Measurements from ENCODE around the gene KLHDC9. TPM values are rescaled to one million over a fixed set of nuclear protein-coding genes. Genes with fewer than 3 reads are reported as not detected.

Gene KLHDC9
- total and polyA plus RNA-seq, 2 of the 13 experiments (the other 11 are each of a cell fraction or from before 2014, with no cell fraction given), result 2.9 TPM

DNA sequence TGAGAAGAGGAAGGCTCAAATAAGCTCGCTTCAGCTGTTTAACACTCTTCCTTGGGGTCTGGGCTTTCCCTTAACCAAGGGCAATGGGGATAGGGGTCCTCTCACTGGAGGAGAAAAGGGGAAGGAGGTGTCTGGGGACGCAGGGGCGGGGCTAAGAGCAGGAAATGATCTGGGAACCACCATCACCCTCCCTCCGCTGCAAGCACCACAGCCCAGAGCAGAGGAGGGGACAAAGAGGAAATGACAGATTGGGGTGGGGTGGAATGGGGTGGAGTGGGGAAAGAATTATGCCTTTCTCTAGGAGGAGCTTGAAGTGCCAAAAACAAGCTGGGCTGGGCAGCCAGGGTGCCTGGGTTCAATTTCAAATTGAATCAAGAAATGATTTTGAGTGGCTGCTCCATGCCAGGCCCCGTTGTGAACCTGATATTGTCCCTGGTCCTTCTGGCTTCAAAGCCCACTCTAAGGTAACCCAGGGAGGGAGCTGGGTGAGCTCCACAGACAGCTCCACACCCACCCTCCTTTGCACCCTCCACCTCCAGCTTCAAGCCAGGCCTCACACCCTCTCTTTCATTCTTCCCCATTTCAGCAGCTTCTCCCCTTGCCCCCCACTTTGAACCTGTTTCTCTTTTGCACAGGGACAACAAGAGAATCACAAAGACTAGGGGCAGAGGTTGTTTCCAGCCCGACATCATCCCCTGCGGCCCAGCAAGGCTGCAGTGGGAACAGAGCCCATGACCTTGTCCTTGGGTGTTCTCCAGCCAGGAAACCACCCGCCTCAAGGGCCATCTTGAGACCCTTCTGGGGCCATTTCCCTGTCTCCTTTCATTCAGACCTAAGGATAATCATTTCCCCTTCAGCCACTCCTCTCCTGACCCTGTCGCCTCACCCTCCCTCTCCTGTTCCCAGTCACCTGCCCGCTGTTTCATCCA lies 29.6 kb upstream of the KLHDC9 start (continued):
- TF ChIP-seq SRY (CRISPR knock-in tag; IDR thresholded peaks at IDR 0.05) (no peak), SMAD1 (CRISPR knock-in tag; IDR thresholded peaks at IDR 0.05; ENCODE audit: borderline replicate concordance, low read depth) (no peak), HOMEZ (CRISPR knock-in tag; IDR thresholded peaks at IDR 0.05; ENCODE audit: low read depth) (no peak), ZNF556 (CRISPR knock-in tag; IDR thresholded peaks at IDR 0.05; ENCODE audit: borderline replicate concordance) (no peak), ZNF530 (CRISPR knock-in tag; IDR thresholded peaks at IDR 0.05; ENCODE audit: low read depth) (no peak), ZC3H13 (CRISPR knock-in tag; IDR thresholded peaks at IDR 0.05) (no peak)
- TF ChIP-seq, protein P1, sequence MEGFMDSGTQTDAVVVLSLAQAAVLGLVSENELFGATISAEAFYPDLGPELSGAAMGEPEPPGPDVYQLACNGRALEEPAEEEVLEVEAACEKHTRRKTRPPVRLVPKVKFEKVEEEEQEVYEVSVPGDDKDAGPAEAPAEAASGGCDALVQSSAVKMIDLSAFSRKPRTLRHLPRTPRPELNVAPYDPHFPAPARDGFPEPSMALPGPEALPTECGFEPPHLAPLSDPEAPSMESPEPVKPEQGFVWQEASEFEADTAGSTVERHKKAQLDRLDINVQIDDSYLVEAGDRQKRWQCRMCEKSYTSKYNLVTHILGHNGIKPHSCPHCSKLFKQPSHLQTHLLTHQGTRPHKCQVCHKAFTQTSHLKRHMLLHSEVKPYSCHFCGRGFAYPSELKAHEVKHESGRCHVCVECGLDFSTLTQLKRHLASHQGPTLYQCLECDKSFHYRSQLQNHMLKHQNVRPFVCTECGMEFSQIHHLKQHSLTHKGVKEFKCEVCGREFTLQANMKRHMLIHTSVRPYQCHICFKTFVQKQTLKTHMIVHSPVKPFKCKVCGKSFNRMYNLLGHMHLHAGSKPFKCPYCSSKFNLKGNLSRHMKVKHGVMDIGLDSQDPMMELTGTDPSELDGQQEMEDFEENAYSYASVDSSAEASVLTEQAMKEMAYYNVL (CRISPR knock-in tag; IDR thresholded peaks at IDR 0.05; ENCODE audit: borderline replicate concordance), result no peak

- CTCF ChIA-PET (ENCODE audit: low intra/inter-chr PET ratio, low total read pairs), result no interaction called here
- H4K20me1 ChIP-seq (ENCODE audit: insufficient read depth, low read length), result no peaks in the 10 kb centered on the region
- no peak overlapping the region for H3K9ac ChIP-seq (ENCODE audit: insufficient read depth, low read depth, low read length)
- no peaks in the 10 kb centered on the region for H3K9me3 ChIP-seq (ENCODE audit: low read length)
- no peak for ATAC-seq
- H3K79me2 ChIP-seq (ENCODE audit: insufficient read depth, low read length), result no peaks in the 10 kb centered on the region
- no peak overlapping the region for H3K4me3 ChIP-seq (replicated peaks in 1 of 3; ENCODE audit: insufficient read depth in 1 of 3, low read depth in 2 of 3, low read length in 3 of 3)
- intact Hi-C loops (cut with micrococcal nuclease; ENCODE audit: unreplicated experiment), result no loop called here
- H3K36me3 ChIP-seq (replicated peaks in 1 of 2; ENCODE audit: control insufficient read depth in 1 of 2, insufficient read depth in 2 of 2, low read length in 2 of 2), result no peaks in the 10 kb centered on the region
- no TSS peak for BruUV-seq (replicated peaks)
- POLR2A ChIA-PET, result no interaction called here
- H3K27me3 ChIP-seq (ENCODE audit: control insufficient read depth in 1 of 2, insufficient read depth in 2 of 2, low read length in 2 of 2), result no peaks in the 10 kb centered on the region
- no peak for TF ChIP-seq SMAD9 (CRISPR knock-in tag; IDR thresholded peaks at IDR 0.05)
- TF ChIP-seq MZF1 (CRISPR knock-in tag; IDR thresholded peaks at IDR 0.05; ENCODE audit: borderline replicate concordance), result no peak
- TF ChIP-seq CSRNP2 (CRISPR knock-in tag; conservative IDR thresholded peaks at IDR 0.05; ENCODE audit: low read depth), result no peak
- TF ChIP-seq MBD4 (IDR thresholded peaks at IDR 0.05; ENCODE audit: borderline replicate concordance, low read length), result no peak
- TF ChIP-seq ZNF430 (CRISPR knock-in tag; IDR thresholded peaks at IDR 0.05), result no peak
- no peak for TF ChIP-seq ZNF205 (CRISPR knock-in tag; IDR thresholded peaks at IDR 0.05)
- no peak for FAIRE-seq
- DNase-seq (ENCODE audit: low spot score), result no peak
- no peak overlapping the region for H3K27ac ChIP-seq (ENCODE audit: extremely low read length, insufficient read depth, low read length)
- 82% methylated on average over 9 of the region's 9 CpGs for WGBS (ENCODE audit: low lambda C conversion rate)
- no peak overlapping the region for H3K4me2 ChIP-seq (ENCODE audit: low read depth, low read length)
- H3K4me1 ChIP-seq (ENCODE audit: insufficient read depth, low read length), result peaks cover 25% of the 10 kb centered on the region
- in situ Hi-C loops (cut with HindIII; ENCODE audit: extremely low pct_ligation_motif_present, low pct_unique_long_range_greater_than_20kb), result no loop called here
- no peak overlapping the region for H2AFZ ChIP-seq (ENCODE audit: low read length)
These were observed 28.9 kb upstream of the KLHDC9 start for GRCh38 chr1:161069241-161069640.

Data from HepG2 (cell line).